ENCODE data around the gene IRGQ.

IRGQ gene

DNA sequence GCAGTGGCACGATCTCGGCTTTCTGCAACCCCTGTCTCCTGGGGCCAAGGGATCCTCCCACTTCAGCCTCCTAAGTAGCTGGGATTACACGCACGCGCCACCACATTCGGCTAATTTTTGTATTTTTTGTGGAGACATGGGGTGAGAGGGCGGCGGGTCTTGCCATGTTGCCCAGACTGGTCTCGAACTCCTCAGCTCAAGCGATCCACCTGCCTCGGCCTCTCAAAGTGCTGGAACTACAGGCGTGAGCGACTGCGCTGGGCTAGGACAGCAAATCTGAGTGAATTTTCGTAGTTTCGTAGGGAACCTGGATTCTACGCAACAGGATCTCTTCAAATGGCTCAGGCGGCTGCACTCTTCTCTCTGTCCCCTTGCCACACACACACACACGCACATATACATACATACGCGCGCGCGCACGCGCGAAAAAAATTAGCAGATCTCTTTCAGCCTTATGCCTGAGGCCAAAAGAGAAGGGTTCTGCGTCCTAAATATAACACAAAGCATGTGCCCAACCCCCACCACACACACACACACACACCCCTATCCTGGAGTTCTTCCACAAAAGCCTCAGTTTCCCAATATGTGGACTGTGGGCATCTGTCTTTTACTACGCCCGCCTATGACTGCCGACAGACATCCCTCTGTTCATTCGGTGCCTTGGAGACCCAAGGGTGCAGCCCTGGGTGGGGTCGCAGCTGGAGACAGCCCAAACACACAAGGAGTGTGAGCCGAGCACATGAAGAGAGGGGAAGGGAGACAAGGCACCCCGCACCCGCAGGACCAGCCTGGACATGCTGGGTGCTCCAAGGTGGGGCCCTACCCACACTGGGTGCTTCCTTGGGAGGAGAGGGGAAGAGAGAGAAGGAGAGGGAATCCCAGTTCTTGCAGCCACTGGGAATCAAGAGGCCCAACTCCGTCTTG is 19.7 kb downstream of the IRGQ start:
- Mint-ChIP-seq H3K4me3 (peak overlapping the region; percentile 96), H3K4me1 (ENCODE audit: low read depth) (peaks cover 48% of the 10 kb centered on the region), H3K9me3 (no peaks in the 10 kb centered on the region), H3K27ac (peak overlapping the region; percentile 78), H3K27me3 (no peaks in the 10 kb centered on the region), H3K36me3 (ENCODE audit: low read depth) (peaks cover 28% of the 10 kb centered on the region)
- DNase-seq, result no peak

DNA sequence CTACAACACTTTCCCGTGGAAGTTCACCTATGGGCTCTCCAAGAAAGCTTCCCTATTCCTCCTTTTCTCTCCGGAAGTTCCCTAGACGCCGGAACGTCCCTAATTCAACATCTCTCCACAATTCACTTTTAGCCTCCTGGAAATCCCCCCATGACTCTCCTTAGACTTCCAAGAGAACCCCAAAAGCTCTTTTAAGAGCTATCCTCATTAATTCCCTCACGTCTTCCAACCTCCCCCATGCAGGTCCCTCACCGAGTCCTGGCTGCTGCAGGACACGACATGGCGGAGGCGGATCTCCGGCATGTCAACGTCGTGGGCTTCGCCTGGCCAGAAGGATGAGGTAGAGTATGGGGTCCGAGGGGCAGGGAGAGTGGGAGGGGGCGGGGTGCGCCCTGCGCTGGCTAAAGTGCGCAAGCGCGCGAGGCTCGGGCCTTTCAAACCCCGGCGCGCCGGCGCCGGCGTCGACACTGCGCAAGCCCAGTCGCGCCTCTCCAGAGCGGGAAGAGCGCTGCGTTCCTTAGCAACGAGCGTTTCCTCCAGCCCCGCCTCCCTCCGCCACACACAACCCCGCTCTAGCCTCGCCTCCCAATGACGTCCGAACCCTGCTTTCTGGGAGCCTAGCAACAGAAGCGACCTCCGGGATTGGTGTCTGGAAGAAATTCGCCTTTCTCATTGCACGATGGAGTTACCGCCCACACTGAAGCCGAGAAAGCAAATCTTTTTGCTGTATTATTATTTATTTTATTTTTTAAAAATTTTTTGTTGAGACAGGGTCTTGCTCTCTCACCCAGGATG is 20.6 kb downstream of the IRGQ start, which contains the start of the genes PINLYP and XRCC1:
TSS of gene PINLYP (plus strand) at position 646 of the 795 bp plus-strand sequence. CDS start 1,391 bp downstream, outside the sequence.
TSS of gene XRCC1 (minus strand) at position 372 of the 795 bp plus-strand sequence. CDS start at position 303, 69 bp downstream.
- no peaks in the 10 kb centered on the region for H3K27me3 Mint-ChIP-seq
- H3K4me1 Mint-ChIP-seq (ENCODE audit: low read depth), result peaks cover 55% of the 10 kb centered on the region
- peak within 1 kb of the TSS; percentile 96 for H3K4me3 Mint-ChIP-seq
- peak within 1 kb of the TSS; percentile 96 for H3K27ac Mint-ChIP-seq
- H3K9me3 Mint-ChIP-seq, result no peaks in the 10 kb centered on the region
- DNase-seq, result peak; percentile 94
- H3K36me3 Mint-ChIP-seq (ENCODE audit: low read depth), result peaks cover 35% of the 10 kb centered on the region

DNA sequence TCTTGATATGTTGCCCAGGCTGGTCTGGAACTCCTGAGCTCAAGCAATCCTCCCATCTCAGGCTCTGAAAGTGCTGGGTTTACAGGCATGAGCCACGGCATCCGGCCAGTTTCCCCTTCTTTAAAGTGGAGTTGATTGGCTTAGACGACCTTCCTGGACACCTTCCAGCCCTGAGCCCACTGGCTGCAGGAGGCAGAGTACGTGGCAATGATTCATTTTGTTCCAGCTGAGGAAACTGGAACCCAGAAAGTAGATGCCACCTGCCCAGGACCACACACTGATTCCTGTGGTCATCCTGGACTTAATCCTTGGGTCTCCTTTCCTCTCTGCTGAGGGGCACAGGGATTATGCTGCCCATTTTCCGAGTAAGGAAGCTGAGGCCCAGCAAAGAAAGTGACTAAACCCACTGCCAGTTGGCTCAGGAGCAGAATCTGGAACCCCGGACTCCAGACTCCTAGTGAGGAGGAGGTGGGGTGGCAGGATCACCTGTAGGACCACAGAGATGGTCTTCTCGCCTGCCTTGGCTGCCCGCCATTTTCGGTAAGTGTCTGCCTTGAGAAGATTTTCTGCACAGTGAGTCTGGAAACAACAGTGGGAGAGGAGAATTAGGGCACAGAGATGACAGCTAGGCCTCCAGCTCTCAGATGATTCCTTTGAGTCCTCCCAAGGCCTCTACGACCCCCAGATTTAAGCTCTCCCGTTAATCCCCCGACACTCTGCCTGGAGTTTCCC is 21.3 kb downstream of the IRGQ start:
- peaks cover 42% of the 10 kb centered on the region for H3K36me3 Mint-ChIP-seq (ENCODE audit: low read depth)
- H3K27me3 Mint-ChIP-seq, result no peaks in the 10 kb centered on the region
- peak overlapping the region; percentile 96 for H3K4me3 Mint-ChIP-seq
- H3K9me3 Mint-ChIP-seq, result no peaks in the 10 kb centered on the region
- peak overlapping the region; percentile 96 for H3K27ac Mint-ChIP-seq
- peaks cover 55% of the 10 kb centered on the region for H3K4me1 Mint-ChIP-seq (ENCODE audit: low read depth)
- DNase-seq, result no peak

DNA sequence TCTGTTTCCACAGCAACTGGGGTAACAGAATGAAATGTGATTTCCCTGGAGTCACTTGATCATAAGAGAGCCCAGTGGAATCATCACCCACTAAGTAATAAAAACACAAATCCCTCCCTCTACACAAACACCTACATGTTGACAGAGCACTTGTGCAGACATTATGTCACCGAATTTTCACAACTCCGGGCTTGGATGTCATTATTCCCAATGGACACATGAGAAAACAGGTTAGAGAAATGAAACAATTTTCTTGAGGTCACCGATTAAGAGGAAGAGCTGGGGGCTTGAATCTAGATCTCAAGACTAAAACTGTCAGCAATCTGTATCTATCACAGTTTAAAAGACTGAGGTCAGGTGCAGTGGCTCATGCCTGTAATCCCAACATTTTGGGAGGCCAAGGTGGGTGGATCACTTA is 23.8 kb downstream of the IRGQ start:
- Mint-ChIP-seq H3K27ac (peak overlapping the region; percentile 32), H3K36me3 (ENCODE audit: low read depth) (peaks cover 45% of the 10 kb centered on the region), H3K4me3 (no peak overlapping the region), H3K4me1 (ENCODE audit: low read depth) (peaks cover 51% of the 10 kb centered on the region), H3K9me3 (no peaks in the 10 kb centered on the region), H3K27me3 (no peaks in the 10 kb centered on the region)
- DNase-seq, result no peak

DNA sequence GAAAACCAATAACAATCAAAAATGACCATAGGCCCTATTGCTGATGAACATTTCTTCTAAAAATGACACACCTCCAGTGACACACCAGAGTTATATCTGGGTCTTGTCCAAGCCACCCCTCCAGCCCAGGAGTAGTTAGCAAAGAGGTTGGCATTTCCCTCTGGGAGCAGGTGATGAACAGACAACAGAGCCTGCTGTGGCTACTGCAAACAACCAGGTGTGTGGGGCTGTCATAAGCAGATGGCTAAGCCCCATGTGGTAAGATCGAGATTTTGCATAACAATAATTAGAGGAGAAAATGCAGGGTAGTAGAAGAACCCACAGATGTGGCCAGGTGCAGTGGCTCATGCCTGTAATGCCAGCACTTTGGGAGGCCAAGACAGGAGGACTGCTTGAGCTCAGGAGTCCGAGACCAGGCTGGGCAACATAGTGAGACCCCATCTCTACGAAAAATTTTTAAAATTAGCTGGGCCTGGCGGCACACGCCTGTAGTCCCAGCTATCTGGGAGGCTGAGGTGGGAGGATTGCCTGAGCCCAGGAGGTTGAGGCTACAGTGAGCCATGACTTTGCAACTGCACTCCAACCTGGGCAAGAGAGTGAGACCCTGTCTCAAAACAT is 25.7 kb downstream of the IRGQ start:
- peak overlapping the region; percentile 76 for H3K27ac Mint-ChIP-seq
- no peak overlapping the region for H3K4me3 Mint-ChIP-seq
- H3K36me3 Mint-ChIP-seq (ENCODE audit: low read depth), result peaks cover 46% of the 10 kb centered on the region
- peaks cover 47% of the 10 kb centered on the region for H3K4me1 Mint-ChIP-seq (ENCODE audit: low read depth)
- no peak for DNase-seq
- no peaks in the 10 kb centered on the region for H3K27me3 Mint-ChIP-seq
- no peaks in the 10 kb centered on the region for H3K9me3 Mint-ChIP-seq

DNA sequence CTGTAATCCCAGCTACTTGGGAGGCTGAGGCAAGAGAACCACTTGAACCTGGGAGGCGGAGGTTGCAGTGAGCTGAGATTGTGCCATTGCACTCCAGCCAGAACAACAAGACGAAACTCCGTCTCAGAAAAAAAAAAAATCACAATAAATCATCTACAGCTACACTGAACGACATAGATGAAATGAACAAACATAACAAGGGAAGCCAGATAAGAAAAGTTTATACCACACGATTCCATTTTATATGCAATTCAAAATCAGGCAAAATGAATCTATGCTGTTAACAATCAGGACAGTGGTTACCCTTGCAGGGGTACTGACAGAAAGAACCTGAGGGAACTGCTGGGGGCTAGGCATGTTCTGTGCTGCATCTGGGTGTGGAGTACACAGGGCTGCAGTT is 26.3 kb downstream of the IRGQ start:
- Mint-ChIP-seq H3K27ac (peak overlapping the region; percentile 39), H3K27me3 (no peaks in the 10 kb centered on the region), H3K4me3 (no peak overlapping the region), H3K9me3 (no peaks in the 10 kb centered on the region), H3K4me1 (ENCODE audit: low read depth) (peaks cover 47% of the 10 kb centered on the region), H3K36me3 (ENCODE audit: low read depth) (peaks cover 40% of the 10 kb centered on the region)
- no peak for DNase-seq

DNA sequence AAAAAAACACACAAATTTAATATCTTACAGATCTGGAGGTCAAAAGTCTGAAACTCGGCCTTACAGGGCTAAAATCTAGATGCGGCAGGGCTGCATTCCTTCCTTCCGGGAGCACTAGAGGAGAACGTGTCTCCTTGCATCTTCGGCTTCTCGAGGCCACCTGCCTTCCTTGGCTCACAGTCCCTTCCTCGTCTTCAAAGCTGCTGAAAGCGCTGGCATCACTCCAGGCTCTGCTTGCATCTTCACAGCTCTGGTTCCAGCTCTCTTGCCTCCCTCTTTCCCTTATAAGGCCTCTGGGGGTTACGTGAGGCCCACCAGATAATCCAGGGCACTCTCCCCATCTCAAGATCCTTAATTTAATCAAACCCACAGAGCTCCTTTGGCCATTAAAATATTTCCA is 31.1 kb downstream of the IRGQ start:
- Mint-ChIP-seq H3K4me1 (ENCODE audit: low read depth) (peaks cover 56% of the 10 kb centered on the region), H3K27me3 (no peaks in the 10 kb centered on the region), H3K27ac (no peak overlapping the region), H3K4me3 (no peak overlapping the region), H3K9me3 (no peaks in the 10 kb centered on the region), H3K36me3 (ENCODE audit: low read depth) (peaks cover 47% of the 10 kb centered on the region)
- no peak for DNase-seq

DNA sequence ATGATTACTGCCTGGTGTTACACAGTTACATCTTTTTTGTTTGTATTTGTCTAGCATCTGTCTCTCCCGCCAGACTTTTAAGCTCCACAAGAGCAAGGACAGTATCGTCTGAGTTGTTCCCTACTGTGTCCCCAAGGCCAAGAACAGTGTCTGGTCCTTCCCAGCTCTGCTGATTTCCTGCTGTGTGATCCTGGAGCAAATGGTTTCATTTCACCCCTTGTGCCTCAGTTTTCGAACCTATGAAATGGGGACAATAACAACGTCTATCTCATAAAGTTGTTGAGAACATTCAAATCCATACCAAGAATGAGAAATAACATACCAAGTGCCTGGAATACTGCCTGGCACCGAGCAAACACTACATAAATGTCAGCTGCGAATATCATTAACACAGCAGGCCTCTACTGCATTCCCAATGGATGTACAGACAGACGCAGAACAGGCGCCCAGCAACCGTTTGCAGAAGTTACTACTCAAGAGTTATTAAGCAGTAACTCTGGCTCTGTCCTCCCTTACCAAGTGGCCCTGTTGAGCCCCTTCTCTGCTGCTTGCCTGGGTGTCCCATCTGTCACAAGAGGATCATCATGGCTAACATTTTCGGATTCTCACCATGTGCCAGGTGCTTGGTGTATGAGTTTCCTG is 32.0 kb downstream of the IRGQ start:
- peak overlapping the region; percentile 95 for H3K27ac Mint-ChIP-seq
- H3K9me3 Mint-ChIP-seq, result no peaks in the 10 kb centered on the region
- no peak for DNase-seq
- H3K4me1 Mint-ChIP-seq (ENCODE audit: low read depth), result peaks cover 53% of the 10 kb centered on the region
- H3K36me3 Mint-ChIP-seq (ENCODE audit: low read depth), result peaks cover 49% of the 10 kb centered on the region
- no peaks in the 10 kb centered on the region for H3K27me3 Mint-ChIP-seq
- no peak overlapping the region for H3K4me3 Mint-ChIP-seq

DNA sequence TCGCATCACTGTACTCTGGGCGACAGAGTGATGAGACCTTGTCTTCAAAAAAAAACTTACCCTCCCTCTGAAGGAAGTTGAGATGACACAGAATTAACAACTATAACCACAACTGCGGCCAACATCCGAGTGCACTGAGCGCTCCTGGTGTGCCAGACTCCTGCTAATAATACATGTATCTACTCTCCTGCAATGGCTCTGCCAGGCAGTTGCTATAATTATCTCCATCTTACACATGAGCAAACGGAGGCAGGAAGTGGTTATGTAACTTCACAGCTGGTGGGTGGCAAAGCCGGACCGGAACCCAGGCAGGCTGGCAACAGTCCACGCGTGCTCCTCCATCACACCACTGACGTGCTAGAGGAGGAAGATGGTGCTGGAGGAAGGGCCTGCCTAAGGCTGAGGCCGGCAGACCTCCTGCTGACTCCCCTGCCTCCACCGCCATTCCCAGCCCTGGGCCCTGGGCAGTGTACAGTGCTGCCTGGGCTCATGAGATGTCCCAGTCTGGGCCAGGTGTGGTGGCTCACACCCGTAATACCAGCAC is 33.2 kb downstream of the IRGQ start:
- no peaks in the 10 kb centered on the region for H3K27me3 Mint-ChIP-seq
- peaks cover 56% of the 10 kb centered on the region for H3K36me3 Mint-ChIP-seq (ENCODE audit: low read depth)
- H3K9me3 Mint-ChIP-seq, result no peaks in the 10 kb centered on the region
- H3K27ac Mint-ChIP-seq, result peak overlapping the region; percentile 95
- peak overlapping the region; percentile 55 for H3K4me3 Mint-ChIP-seq
- H3K4me1 Mint-ChIP-seq (ENCODE audit: low read depth), result peaks cover 57% of the 10 kb centered on the region
- DNase-seq, result peak; percentile 79

- no peak for DNase-seq
- Mint-ChIP-seq H3K36me3 (ENCODE audit: low read depth) (peaks cover 58% of the 10 kb centered on the region), H3K4me3 (peak overlapping the region; percentile 55), H3K27ac (peak overlapping the region; percentile 95), H3K9me3 (no peaks in the 10 kb centered on the region), H3K27me3 (no peaks in the 10 kb centered on the region), H3K4me1 (ENCODE audit: low read depth) (peaks cover 60% of the 10 kb centered on the region)
These were observed 33.7 kb downstream of the IRGQ start for GRCh38 chr19:43562226-43562697.

DNA sequence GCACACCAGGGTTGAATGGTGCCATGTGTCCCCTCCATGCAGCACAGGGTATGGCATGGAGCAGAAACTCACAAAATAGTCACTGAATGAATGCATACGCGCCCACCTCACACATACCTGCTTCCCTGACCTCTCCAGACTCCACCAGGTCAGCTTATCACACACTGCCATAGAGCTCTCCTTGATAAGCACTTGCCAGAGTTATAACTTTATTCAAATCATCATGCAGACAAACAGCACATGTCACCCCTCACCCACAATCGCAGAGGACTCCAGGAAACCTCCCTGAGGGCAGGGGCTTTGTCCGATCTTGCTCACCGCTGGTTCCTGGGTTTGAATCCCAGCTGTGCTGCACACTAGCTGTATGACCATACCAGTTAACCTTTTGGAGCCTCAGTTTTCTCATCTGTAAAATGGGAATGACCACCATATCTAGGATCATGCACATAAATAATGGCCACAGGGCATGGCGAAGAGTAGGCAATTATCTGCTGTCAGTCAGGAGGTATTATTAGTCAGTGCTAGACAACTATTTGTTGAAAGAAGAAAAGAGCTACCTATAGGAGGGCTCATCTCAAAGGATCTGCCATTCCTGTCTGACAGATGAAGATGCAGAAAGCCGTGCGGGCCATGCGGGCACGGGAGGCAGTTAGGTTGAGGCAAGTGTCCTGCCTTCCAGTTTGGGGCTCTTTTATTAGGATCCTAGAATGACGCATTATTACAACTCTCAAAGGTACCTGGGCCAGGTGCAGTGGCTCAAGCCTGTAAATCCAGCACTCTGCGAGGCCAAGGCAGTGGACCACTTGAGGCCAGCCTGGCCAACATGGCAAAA is 34.6 kb downstream of the IRGQ start:
- Mint-ChIP-seq H3K4me3 (no peak overlapping the region), H3K27ac (peak overlapping the region; percentile 95), H3K9me3 (no peaks in the 10 kb centered on the region), H3K4me1 (ENCODE audit: low read depth) (peaks cover 58% of the 10 kb centered on the region), H3K27me3 (no peaks in the 10 kb centered on the region), H3K36me3 (ENCODE audit: low read depth) (peaks cover 56% of the 10 kb centered on the region)
- no peak for DNase-seq

- H3K36me3 Mint-ChIP-seq (ENCODE audit: low read depth), result peaks cover 61% of the 10 kb centered on the region
- H3K4me1 Mint-ChIP-seq (ENCODE audit: low read depth), result peaks cover 61% of the 10 kb centered on the region
- no peaks in the 10 kb centered on the region for H3K27me3 Mint-ChIP-seq
- H3K9me3 Mint-ChIP-seq, result no peaks in the 10 kb centered on the region
- DNase-seq, result no peak
- H3K4me3 Mint-ChIP-seq, result no peak overlapping the region
- H3K27ac Mint-ChIP-seq, result peak overlapping the region; percentile 95
These were observed 35.2 kb downstream of the IRGQ start for GRCh38 chr19:43560687-43561086.

Data from activated T-cell treated with anti-CD3 and anti-CD28 coated beads, Interleukin-2, amount 50 U/mL, for 24 hours (primary cell).